Thyroid gland (tissue), 4 donors: ENCODE measurements around the gene PRIM1.
"Not testable (repeated sequence)": the region's sequence is repeated elsewhere in the genome, so short reads cannot be mapped to it uniquely, and the experiment has no call there.

Source experiments
- POLR2A ChIP-seq, 2 donors: fragments of 450-650 bp; IDR thresholded peaks; one replicate each; pipeline ENCODE4 v1.6.1; 2017; ENCODE audit warnings: antibody characterized with exemption in 2 of 2, mild to moderate bottlenecking in 2 of 2, moderate library complexity in 1 of 2
- TF ChIP-seq, protein P1 (sequence below), 6 experiments: fragments of 200-600 bp in 3 of 6; fragments of 450-650 bp in 3 of 6; sonication (generic) in 3 of 6; IDR thresholded peaks; one replicate each; pipeline ENCODE4 v1.5.1; 2016 to 2019; ENCODE audit warnings: antibody characterized with exemption in 6 of 6, mild to moderate bottlenecking in 2 of 6, inconsistent platforms in 1 of 6, moderate library complexity in 1 of 6

DNA sequence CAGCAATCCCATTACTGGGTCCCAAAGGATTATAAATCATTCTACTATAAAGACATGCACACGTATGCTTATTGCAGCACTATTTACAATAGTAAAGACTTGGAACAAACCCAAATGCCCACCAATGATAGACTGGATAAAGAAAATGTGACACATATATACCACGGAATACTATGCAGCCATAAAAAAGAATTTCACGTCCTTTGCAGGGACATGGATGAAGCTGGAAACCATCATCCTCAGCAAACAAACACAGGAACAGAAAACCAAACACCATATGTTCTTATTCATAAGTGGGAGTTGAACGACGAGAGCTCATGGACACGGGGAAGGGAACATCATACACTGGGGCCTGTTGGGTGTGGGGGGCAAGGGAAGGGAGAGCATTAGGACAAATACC, 47.2 kb upstream of the PRIM1 start:
- TF ChIP-seq, protein P1, sequence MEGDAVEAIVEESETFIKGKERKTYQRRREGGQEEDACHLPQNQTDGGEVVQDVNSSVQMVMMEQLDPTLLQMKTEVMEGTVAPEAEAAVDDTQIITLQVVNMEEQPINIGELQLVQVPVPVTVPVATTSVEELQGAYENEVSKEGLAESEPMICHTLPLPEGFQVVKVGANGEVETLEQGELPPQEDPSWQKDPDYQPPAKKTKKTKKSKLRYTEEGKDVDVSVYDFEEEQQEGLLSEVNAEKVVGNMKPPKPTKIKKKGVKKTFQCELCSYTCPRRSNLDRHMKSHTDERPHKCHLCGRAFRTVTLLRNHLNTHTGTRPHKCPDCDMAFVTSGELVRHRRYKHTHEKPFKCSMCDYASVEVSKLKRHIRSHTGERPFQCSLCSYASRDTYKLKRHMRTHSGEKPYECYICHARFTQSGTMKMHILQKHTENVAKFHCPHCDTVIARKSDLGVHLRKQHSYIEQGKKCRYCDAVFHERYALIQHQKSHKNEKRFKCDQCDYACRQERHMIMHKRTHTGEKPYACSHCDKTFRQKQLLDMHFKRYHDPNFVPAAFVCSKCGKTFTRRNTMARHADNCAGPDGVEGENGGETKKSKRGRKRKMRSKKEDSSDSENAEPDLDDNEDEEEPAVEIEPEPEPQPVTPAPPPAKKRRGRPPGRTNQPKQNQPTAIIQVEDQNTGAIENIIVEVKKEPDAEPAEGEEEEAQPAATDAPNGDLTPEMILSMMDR (IDR thresholded peaks at IDR 0.05): not testable (repeated sequence)
- not testable (repeated sequence) for TF ChIP-seq POLR2A (IDR thresholded peaks at IDR 0.05)
